Endodermal cell (in vitro differentiated cells): Measurements from ENCODE around the gene EMILIN3. TPM values are rescaled to one million over a fixed set of nuclear protein-coding genes. Genes with fewer than 3 reads are reported as not detected.

Source experiments
- DNase-seq: peaks from one replicate; pipeline ENCODE4 v3.0.0-alpha.2; 2017
- H3K27ac ChIP-seq: 2 replicates; pipeline ENCODE4 v1.5.1; 2013; ENCODE audit warnings: mild to moderate bottlenecking, low read depth, low read length, moderate library complexity
- H3K27me3 ChIP-seq: 2 replicates; pipeline ENCODE4 v1.6.1; 2013; ENCODE audit warnings: mild to moderate bottlenecking, low read length, moderate library complexity; ENCODE audit not compliant: insufficient read depth, control insufficient read depth, poor library complexity, severe bottlenecking
- H3K36me3 ChIP-seq: 2 replicates; pipeline ENCODE4 v1.7.0; 2013; ENCODE audit warnings: mild to moderate bottlenecking, low read length, moderate library complexity; ENCODE audit not compliant: control insufficient read depth, insufficient read depth
- H3K4me1 ChIP-seq: one replicate; pipeline ENCODE4 v1.7.0; 2013; ENCODE audit warnings: low read length; ENCODE audit not compliant: control insufficient read depth, insufficient read depth
- H3K4me3 ChIP-seq: 2 replicates; pipeline ENCODE4 v1.5.1; 2013; ENCODE audit warnings: mild to moderate bottlenecking, low read length, moderate library complexity
- H3K9ac ChIP-seq: 2 replicates; pipeline ENCODE4 v1.6.1; 2013; ENCODE audit warnings: mild to moderate bottlenecking, low read length, moderate library complexity; ENCODE audit not compliant: poor library complexity, severe bottlenecking; ENCODE audit errors: extremely low read depth
- H3K9me3 ChIP-seq: 2 replicates; pipeline ENCODE4 v1.6.1; 2013; ENCODE audit warnings: mild to moderate bottlenecking, low read length, moderate library complexity; ENCODE audit not compliant: control insufficient read depth
- H3K27ac Mint-ChIP-seq: 2 replicates; pipeline ENCODE4 v1.8.0; 2020; ENCODE audit warnings: mixed read lengths
- H3K27me3 Mint-ChIP-seq: 2 replicates; pipeline ENCODE4 v1.8.0; 2021; ENCODE audit warnings: mild to moderate bottlenecking, mixed read lengths; ENCODE audit not compliant: insufficient read depth
- H3K36me3 Mint-ChIP-seq: 2 replicates; pipeline ENCODE4 v1.8.0; 2020; ENCODE audit warnings: low read depth, mixed read lengths
- H3K4me1 Mint-ChIP-seq: 2 replicates; pipeline ENCODE4 v1.8.0; 2020; ENCODE audit warnings: mixed read lengths
- H3K4me3 Mint-ChIP-seq: 2 replicates; pipeline ENCODE4 v1.8.0; 2020; ENCODE audit warnings: mild to moderate bottlenecking, moderate library complexity, mixed read lengths
- H3K9me3 Mint-ChIP-seq: 2 replicates; pipeline ENCODE4 v1.8.0; 2020; ENCODE audit warnings: mild to moderate bottlenecking, mixed read lengths
- CTCF ChIP-seq: fragments of 200-600 bp; sonication (generic); conservative IDR thresholded peaks from 2 replicates; pipeline ENCODE4 v1.5.0; 2021; ENCODE audit warnings: antibody characterized with exemption, mild to moderate bottlenecking
- WGBS, 2 experiments: methylation state at CpG; one replicate each; pipeline versions ENCODE4 v1.1.5 to v1.1.7; 2013; ENCODE audit warnings: missing lambda C conversion rate in 2 of 2, mixed read lengths in 1 of 2; ENCODE audit not compliant: insufficient coverage in 1 of 2, insufficient read length in 1 of 2; 5-methylcytosine and 5-hydroxymethylcytosine counted together
- total RNA-seq, 2 donors: library from RNA; stranded (reverse); fragmentation: NEBNext Ultra II Directional in 1 of 2; extraction: Animal tissue kit (Norgen Biotek cat#: 25700) in 1 of 2; gene quantifications; 2 replicates in 1 of 2; 3 replicates in 1 of 2; pipeline ENCODE4 v1.2.1, GENCODE V29; 2021

The EMILIN3 gene
- total RNA-seq, 2 donors from 2014 or later = 5.3 to 9.6 TPM

- 94 to 100% methylated on average over 1 of the region's 1 CpG for WGBS, 2 experiments
- Histone ChIP-seq H3K27ac (no peak overlapping the region), H3K4me1 (no peaks in the 10 kb centered on the region), H3K9ac (no peak overlapping the region), H3K9me3 (no peaks in the 10 kb centered on the region), H3K4me3 (no peak overlapping the region), H3K27me3 (peaks cover 14% of the 10 kb centered on the region), H3K36me3 (no peaks in the 10 kb centered on the region)
- no peak overlapping the region for H3K4me3 Mint-ChIP-seq
- no peak for DNase-seq
- H3K4me1 Mint-ChIP-seq = peaks cover 8% of the 10 kb centered on the region
- peaks cover 19% of the 10 kb centered on the region for H3K27me3 Mint-ChIP-seq
- peak overlapping the region; percentile 10 for H3K27ac Mint-ChIP-seq
- no peaks in the 10 kb centered on the region for H3K9me3 Mint-ChIP-seq
- no peak for TF ChIP-seq CTCF
- no peaks in the 10 kb centered on the region for H3K36me3 Mint-ChIP-seq
Observed at GRCh38 chr20:41335591-41335990, 31.0 kb downstream of the EMILIN3 start.

GRCh38 chr20:41334443-41335421 lies 31.9 kb downstream of the EMILIN3 start:
- no peaks in the 10 kb centered on the region for H3K9me3 Mint-ChIP-seq
- peaks cover 5% of the 10 kb centered on the region for H3K4me1 Mint-ChIP-seq
- DNase-seq = peak; percentile 53
- Histone ChIP-seq H3K9me3 (no peaks in the 10 kb centered on the region), H3K27me3 (peaks cover 14% of the 10 kb centered on the region), H3K27ac (no peak overlapping the region), H3K36me3 (no peaks in the 10 kb centered on the region), H3K4me3 (no peak overlapping the region), H3K9ac (no peak overlapping the region), H3K4me1 (no peaks in the 10 kb centered on the region)
- TF ChIP-seq CTCF = no peak
- 91 to 97% methylated on average over 8 to 15 of the region's 15 CpGs for WGBS, 2 experiments
- peak overlapping the region; percentile 10 for H3K27ac Mint-ChIP-seq
- H3K36me3 Mint-ChIP-seq = no peaks in the 10 kb centered on the region
- no peak overlapping the region for H3K4me3 Mint-ChIP-seq
- peaks cover 22% of the 10 kb centered on the region for H3K27me3 Mint-ChIP-seq

- peaks cover 15% of the 10 kb centered on the region for H3K27me3 Mint-ChIP-seq
- 89 to 94% methylated on average over 2 of the region's 2 CpGs for WGBS, 2 experiments
Observed at GRCh38 chr20:41334036-41334435, 32.6 kb downstream of the EMILIN3 start.

More at GRCh38 chr20:41334036-41334435, 32.6 kb downstream of the EMILIN3 start:
- H3K4me3 ChIP-seq = no peak overlapping the region
- H3K36me3 ChIP-seq = no peaks in the 10 kb centered on the region
- DNase-seq = peak; percentile 20
- no peaks in the 10 kb centered on the region for H3K36me3 Mint-ChIP-seq
- H3K9ac ChIP-seq = no peak overlapping the region
- no peak overlapping the region for H3K27ac ChIP-seq
- no peaks in the 10 kb centered on the region for H3K9me3 ChIP-seq
- no peaks in the 10 kb centered on the region for H3K4me1 ChIP-seq
- no peak overlapping the region for H3K27ac Mint-ChIP-seq
- peaks cover 2% of the 10 kb centered on the region for H3K4me1 Mint-ChIP-seq
- no peak overlapping the region for H3K4me3 Mint-ChIP-seq
- peaks cover 7% of the 10 kb centered on the region for H3K27me3 ChIP-seq
- H3K9me3 Mint-ChIP-seq = no peaks in the 10 kb centered on the region
- no peak for TF ChIP-seq CTCF
